ENCODE results near the gene IPO5.
A peak's percentile ranks its signal among the peaks of the same experiment; 100 is the strongest.
"Not testable (repeated sequence)": the region's sequence is repeated elsewhere in the genome, so short reads cannot be mapped to it uniquely, and the experiment has no call there.

IPO5 gene

DNA sequence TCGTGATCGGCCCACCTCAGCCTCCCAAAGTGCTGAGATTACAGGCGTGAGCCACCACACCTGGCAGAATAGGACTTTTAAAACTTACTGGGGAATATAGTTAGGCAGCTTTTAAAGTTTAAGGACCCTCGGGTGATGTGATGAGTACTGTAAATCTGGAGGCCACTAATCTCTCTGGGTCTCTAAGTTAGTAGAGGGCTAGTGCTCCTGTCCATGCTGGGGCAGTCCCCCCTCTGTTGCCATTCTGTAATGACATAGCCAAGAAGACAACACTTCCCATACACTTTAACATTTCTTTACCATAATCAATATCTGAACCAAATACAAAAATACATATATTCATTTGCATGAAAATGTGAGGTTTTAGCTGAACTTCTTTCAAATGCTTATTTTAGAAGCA is 65.7 kb downstream of the IPO5 start:
- no peak for DNase-seq

DNA sequence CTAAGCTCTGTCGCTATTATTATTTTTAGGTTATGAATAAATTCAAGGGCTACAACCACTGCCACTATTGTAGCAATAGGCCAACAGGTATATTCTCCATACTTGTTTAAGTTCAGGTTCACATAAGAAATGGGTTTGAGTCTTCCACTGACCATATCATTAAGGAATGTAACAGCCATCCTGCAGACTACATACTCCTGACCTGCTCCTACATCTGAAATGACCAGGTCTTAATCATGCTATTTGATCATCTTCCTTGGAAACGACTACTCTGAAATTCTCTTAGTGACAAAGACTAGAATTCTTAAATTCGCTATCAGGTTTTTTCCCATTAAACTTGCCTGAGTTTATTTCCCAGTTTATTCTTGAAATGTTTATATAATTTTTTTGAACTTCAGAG is 66.8 kb downstream of the IPO5 start:
- no peak for DNase-seq

DNA sequence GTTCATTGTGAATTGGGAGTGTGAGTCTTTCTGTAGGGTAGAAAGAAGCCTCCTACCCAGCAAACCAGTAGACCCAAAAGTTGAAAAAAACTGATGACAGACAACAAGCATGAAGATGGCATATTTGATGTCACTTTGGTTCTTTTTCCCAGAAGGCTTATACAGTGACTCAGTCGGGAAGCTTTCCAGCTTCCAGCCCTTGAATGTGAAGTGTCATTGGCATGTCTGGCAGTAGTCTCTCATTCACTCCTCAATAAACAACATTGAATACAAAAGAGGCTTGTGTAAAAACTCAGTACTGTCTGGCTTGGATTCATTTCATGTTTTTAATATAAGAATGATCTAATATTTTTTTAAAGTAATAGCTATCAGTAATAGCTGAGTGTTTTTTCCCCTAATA is 68.7 kb downstream of the IPO5 start:
- DNase-seq, result no peak

DNA sequence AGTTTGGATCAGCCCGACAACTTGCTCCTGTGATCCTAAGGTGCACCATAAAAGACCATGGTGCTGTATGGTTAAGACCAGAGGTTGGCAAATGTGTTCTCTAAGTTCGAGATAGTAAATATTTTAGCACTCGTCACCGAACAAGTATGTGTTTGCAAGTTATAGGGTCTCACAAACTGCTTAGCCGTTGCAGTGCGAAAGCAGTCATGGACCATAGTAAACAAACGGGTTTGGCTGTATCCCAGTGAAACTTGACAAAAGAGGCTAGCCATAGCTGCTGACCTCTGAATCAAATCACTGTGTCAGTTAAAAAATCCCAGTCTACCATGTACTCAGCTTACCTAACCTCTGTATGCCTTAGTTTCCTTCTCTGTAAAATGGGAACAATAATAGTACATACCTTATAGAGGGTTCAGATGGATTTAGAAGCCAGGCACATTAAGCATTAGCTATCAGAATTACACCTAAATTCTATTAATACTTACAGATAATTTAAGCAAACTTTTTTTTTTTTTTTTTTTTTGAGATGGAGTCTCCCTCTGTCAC is 72.1 kb downstream of the IPO5 start:
- no peak for DNase-seq

DNA sequence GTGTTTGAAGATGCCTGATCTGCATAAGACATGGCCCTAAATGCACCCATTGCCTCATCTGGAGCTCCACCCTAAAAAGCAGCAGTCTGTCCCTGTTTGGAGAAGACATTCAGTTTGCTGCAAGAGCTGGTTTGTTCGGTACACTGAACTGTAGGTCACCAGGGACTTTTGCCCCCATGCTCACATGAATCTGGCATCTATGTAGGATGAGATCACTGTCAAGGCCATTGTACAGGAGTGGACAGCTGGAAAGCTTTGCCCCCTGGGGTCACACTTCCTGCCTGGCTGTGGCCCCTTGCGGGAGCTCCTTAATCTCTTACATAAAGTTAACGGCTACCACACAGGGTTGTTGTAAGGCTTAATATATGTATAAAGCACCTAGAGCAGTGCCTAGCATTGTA is 73.0 kb downstream of the IPO5 start:
- DNase-seq, result no peak

DNA sequence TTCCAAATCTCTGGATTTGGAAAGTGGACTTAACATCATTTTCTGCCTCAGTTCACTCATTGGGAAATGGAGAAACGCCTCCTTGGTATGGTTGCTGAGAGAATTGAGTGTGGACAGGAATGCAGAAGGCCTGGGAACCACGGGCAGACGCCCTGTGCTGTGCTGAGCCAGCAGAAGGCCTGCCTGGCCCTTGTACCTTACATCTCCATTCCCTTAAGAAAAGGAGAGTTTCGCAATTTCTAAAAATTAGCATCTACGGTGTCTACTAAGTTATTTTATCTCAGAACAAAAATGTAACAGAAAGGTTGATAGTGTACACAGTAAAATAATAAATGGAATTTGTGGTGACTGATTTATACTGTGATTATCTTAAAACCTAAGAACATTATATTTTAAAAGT is 78.7 kb downstream of the IPO5 start:
- DNase-seq, result no peak

DNA sequence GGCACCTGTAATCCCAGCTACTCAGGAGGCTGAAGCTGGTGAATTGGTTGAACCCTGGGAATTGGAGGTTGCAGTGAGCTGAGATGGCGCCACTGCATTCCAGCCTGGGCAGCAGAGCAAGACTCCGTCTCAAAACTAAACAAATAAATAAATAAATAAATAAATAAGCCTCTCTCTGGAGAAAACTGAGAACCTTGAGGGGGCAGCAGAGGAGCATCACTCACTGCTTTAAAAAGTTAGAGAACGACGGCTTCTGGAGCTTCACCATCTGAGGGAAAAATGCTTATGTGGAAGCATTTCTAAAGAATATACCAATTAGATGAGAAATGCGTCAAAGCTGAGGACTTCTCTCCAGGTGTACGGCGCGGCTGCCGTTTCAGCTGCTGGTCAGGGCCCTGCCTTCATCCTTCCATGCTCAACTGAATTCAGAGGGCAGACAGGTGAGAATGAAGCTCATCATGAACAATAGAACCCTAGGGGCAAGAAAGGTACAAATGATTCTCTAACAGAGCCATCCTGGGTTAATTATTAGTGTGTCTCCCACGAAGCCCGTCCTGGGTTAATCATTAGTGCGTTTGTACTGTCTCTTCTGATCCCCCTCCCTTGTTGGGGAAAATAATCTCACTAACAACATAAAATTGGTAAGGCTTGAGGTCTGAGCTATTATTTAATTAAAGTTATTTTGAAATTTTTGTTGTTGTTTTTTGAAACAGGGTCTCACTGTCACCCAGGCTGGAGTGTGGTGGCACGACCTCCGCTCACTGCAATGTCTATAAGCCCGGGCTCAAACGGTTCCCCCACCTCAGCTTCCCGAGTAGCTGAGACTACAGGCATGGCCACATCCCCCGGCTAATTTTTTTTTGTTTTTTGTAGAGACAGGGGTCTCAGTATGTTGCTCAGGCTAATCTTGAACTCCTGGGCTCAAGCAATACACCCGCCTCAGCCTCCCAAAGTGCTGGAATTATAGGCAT is 80.1 kb downstream of the IPO5 start:
- peak in 1 of 3 donors; percentile 6 for DNase-seq

DNA sequence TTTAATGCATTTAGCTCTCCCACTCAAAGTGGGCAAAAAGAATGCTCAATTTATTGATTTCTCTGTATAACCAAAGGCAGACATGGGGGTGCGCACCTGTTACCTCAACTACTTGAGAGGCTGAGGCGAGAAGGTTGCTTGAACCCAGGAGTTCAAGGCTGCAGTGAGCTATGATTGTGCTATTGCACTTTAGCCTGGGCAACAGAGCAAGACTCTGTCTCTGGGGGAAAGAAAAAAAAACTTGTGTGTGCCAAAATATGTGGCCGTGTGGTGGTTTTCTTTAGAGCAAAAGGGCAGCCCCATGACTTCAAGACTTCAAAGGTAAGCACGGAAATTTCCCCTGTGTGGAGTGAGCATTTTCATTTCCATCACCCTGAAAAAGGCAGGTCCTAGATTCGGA is 81.9 kb downstream of the IPO5 start:
- DNase-seq, result no peak

DNA sequence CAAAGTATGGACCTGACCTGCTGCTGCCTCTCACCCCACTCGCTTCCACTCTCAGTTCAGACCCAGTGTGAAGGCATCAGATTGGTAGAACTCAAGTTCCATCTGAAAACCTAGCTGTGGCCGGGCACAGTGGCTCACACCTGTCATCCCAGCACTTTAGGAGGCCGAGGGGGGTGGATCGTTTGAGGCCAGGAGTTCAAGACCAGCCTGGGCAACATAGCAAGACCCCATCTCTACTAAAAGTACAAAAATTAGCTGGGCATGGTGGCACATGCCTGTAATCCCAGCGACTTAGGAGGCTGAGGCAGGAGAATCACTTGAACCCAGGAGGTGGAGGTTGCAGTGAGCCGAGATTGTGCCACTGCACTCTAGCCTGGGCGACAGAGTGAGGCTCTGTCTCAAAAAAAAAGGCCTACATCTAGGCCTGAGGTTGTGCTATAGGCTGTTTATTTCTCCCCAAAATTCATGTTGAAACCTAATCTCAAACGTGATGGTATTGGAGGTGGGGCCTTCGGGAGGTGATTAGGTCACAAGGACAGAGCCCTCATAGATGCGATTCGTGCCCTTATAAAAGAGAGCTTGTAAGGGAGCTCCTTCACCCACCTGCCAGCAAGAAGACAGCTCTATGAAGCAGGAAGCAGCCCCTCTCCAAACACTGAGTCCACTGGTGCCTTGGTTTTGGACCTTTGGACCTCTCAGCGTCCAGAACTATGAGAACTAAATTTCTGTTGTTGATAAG is 83.3 kb downstream of the IPO5 start:
- not testable (repeated sequence) for DNase-seq

DNA sequence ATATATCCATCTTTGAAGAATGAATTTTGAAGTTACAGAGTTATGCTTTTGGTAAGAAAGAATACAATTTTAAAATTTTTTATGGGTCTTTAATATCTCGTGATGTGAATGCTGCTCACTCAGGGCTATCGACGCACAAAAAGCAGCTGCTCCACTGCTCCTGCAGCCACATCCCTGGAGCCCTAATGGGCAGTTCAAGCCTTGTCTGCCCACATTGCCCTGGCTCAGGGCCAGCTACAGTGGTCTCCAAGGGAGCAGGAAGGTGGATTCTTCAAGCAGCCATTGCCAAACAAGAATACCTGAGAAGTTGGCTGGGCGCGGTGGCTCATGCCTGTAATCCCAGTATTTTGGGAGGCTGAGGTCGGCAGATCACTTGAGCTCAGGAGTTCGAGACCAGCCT is 85.8 kb downstream of the IPO5 start:
- DNase-seq, result no peak

DNA sequence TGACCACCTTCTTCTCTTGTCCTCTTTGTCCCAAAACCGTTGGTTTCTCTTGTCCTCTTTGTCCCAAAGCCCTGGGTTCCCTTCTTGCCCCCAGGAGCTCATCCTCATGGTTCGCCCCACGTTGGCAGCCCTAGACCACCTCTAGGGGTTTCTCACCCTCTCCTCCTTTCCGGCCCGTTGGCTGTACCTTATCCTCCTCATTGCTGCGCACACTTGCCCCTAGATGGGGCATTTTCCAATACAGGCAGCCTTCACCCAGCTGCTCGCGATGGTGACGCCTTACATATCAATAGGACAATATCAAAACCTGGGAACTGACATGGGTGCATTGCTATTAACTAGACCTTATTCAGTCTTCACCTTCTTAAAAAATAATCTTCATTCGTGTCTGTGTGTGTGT is 86.5 kb downstream of the IPO5 start:
- DNase-seq, result no peak

DNA sequence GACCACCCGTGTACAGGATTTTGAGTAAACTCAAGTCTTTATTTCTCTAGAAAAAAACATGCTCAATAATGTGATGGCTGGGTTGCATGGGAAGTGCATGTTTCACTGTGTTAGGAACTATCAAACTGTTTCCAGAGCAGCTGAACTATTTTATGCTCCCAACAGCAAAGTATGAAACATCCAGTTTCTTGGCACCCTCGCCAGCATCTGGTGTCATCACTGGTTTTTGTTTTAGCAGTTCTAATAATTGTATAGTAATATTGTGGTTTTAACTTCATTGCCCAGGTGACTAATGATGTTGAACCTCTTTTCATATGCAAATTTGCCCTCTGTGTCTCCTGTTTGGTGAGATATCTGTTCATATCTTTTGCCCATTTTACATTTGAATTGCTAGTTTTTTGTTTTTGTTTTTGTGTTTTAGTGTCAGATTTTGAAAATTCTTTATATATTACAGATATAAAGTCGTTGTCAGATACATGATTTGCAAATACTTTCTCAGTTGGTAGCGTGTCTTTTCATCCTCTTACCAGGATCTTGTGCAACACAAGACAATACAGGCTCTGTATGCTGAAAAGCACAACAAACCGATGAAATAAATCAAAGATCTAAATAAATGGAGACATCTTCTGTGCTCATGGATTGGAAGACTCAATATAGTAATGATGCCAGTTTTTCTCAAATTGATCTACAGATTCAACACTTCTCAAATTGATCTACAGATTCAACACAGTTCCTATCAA is 87.8 kb downstream of the IPO5 start:
- no peak for DNase-seq

DNA sequence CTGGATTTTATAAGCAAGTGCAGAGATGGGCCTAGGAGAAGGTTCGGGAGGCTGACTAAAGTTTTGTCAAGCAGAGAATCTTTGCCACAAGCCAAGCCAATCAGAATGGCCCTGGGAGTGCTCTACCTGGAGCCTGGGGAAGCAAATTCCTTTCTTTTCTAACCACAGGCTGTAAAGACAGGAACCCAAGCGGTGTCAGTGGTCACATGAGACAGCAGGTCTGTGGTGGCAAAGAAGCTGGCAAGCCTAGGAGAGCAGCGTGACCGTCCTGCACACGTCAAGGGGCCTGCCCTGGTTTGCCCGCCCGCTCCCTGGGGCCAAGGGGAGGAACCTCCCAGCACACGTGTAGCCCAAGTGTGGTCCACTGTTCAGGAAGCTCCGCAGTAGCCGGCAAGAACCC is 90.8 kb downstream of the IPO5 start:
- DNase-seq, result no peak

DNA sequence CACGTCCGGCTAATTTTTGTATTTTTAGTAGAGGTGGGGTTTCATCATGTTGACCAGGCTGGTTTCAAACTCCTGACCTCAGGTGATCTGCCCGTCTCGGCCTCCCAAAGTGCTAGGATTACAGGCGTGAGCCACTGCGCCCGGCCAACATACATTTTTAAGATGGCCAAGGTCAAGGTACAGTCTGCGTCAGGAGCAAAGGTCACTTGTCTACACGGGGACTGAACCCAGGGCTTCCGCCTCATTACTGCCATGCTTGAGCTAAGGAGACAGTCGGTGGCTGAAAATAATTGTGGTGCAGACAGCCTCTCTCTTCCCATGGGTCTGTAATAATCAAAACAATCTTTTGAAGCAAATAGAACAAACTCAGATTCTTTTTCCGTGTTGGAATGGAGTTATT is 94.3 kb downstream of the IPO5 start:
- not testable (repeated sequence) for DNase-seq

DNA sequence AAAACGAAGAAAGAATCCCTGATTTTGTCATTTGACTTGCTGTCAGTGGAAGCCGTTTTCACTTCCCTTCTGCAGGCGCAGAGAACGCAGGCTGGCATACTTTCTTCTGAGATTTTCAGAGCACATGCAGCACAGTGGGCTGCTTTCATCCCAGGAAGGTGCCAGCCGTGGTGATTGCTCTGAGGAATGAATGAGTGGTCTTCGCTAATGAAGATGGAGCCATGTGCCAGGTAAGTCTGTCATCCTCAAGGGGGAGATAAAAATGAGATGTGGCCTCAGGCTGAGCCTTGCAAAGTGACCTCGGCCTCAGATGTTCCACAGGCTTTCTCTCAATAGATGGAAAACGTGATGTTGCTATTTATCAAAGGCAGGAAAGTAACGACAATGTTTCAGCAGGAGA is 94.8 kb downstream of the IPO5 start:
- no peak for DNase-seq

DNA sequence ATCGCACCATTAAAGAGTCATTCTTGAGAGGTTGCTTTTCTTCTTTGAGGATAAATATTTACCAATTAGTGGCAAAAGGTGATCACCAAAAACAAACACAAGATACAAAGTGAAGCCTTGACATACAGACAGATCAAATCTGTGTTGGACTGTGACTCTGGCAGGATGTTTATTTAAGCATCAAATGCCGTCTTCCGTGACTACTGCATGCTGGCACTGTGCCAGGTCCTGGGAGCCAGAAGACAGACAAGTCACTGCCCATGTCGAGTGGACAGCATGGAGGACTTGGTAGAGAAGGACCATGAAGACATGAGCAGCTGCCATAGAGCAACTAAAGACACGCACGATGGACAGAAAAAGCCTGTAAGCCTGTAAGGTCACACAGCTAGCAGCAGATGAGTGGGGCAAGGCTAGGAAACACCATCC is 96.6 kb downstream of the IPO5 start:
- DNase-seq, result no peak

DNA sequence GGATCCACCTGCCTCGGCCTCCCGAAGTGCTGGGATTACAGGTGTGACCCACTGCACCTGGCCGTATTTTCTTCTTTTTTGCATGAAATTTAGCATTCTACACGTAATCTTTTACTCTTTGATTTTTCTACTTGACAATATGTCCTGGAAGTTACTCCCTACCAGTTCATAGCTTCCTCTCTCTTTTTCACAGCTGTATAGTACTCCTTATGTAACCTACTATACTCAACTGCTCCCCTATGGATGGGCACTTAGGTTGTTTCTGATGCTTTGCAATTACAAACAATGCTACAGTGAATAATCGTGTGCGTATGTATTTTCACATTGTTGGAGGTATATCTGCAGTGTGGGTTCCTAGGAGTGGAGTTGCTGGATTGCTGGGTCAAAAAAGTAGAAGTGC is 98.9 kb downstream of the IPO5 start:
- DNase-seq, result no peak

DNA sequence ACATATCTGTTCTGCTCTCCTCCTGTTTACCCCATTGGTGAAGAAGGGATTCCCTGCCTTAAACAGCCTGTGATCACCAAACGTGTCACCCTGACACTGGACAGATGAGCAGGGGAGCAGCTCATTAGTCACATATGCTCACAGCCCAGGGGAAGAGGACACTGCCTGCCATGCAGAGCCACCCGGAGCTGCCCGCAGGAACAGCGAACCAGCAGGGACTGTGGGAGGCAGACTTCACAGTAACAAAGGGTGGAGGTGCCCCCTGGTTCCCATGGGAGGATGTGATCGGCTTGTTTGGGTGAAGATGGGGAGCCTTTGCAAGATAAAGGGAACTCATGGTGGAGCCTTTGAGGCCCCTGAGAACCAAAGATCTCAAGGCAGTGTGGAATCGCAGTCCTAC is 100.8 kb downstream of the IPO5 start:
- DNase-seq, result no peak

DNA sequence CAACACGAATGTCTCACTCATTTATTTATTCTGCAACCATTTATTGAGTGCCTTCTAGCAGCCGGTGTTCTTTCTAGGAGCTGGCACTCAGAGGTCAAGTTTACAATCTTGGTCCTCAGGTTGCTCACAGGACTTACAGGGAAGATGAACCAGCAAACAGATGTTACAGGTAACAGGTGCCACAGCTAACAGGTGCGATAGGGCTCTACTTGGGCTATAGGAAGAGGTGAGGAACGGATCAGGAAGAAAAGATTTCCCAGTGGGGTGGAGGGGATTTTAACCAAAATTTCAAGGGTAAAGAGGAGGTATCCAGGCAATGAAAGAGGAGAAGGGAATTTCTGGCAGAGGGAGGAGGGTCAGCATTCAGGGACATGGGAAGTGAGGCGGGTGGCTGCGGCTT is 102.1 kb downstream of the IPO5 start:
- no peak for DNase-seq

DNA sequence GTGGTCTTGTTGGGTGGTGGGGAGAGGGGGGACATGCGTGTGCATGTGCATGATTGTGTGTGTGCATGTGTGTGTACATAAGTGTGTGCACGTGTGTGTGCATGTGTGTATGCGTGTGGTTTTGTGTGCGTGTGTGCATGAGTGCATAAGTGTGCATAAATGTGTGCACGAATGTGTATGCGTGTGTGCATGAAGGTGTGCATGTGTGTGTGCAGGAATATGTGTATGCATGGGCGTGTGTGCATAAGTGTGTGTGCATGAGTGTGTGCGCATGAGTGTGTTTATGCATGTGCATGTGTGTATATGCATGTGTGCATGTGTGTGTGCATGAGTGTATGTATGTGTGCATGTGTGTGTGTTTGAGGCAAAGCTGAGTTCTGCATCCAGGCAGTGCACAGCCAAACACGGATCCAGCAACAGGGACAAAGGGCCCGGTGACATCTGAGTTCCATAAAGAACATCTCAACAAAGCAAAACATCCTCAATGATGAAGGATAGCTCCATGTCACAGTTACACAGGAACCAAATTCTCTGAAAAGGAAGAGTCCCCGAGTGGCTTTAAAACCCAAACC is 103.5 kb downstream of the IPO5 start:
- no peak for DNase-seq

DNA sequence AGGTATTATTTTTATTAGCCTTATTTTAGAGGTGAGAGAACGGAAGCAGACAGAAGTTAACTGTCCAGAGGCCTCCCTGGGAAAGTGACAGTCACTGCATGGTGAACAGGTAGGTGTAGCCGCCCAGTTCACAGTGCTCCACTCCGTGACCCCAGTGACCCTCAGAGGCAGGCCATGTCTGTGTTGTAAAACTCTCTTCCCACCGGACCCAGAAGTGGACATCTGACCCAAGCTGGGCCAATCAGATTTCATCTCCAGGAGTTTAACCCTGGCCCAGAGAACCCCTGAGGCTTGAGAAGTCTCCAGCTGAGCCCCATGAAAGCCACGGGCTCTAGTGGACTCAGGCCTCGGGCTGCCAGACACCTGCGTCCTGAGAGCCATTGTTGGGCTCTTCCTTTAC is 105.8 kb downstream of the IPO5 start:
- no peak for DNase-seq

DNA sequence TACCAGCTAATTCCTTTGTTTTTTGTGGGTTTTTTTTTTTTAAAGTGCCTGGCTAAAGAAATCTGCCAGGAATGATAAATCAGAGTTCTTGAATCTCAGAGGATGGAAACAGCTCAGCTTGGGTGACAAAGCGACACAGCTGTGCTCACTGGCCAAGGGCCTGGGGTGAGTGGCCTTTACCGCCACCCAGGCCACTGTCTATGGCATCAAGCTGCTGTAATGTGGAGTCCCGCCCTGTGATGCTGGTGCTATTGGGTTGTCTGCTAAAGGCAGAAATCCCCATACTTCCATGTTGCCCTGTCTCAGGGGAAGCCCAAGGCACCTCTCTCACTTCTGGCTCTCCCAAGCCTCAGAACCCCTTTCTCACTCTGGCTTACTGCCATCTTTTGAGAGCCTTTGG is 106.8 kb downstream of the IPO5 start:
- DNase-seq, result no peak

DNA sequence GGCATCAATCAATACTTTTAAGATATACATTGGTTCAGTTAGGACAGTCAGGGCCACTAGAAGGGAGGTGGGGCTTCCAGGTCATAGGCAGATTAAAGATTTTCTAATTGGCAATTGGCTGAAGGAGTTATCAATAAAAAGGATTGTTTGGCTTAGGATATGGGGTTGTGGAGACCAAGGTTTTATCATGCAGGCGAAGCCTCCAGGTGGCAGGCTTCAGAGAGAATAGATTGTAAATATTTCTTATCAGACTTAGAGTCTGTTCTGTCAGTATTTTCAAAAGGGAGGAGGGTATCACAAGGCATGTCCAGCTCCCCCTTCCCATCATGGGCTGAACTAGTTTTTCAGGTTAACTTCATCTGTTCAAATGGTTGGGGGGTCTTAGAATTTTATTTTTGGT is 112.0 kb downstream of the IPO5 start:
- no peak for DNase-seq
